HCT116 (cell line): ENCODE data around the gene CDK5RAP2. TPM values are rescaled to one million over a fixed set of nuclear protein-coding genes. Genes with fewer than 3 reads are reported as not detected.

Source experiments
- ATAC-seq: fragments of 200-7000 bp; cut with Tn5 transposase; 2 replicates; pipeline ENCODE4 v1.9.1; 2020; ENCODE audit warnings: mild to moderate bottlenecking, moderate library complexity
- BruUV-seq: library from RNA; stranded (reverse); fragments of 400-500 nt; replicated peaks from 2 replicates; lab custom pipeline; 2021; lab: Mats Ljungman, UMichigan
- CTCF ChIA-PET: fragments of 300-600 bp; sonication (Branson Sonifier 250); formaldehyde crosslinking; loops from one replicate; lab custom pipeline; 2021; ENCODE audit warnings: antibody characterized with exemption; lab: Charles Lee
- POLR2A ChIA-PET: fragments of 300-600, 350-600 bp; sonication (Branson Sonifier 250); formaldehyde crosslinking; loops from one replicate; lab custom pipeline; 2021; ENCODE audit warnings: antibody characterized with exemption; lab: Charles Lee
- RAD21 ChIA-PET, 2 experiments: fragments of 300-600 bp; sonication (Branson Sonifier 250); formaldehyde crosslinking; loops; one replicate each; lab custom pipeline; 2023; ENCODE audit warnings: low total read pairs in 2 of 2; ENCODE audit not compliant: uncharacterized antibody in 2 of 2, unreplicated experiment in 2 of 2, low non-redundant PET in 1 of 2; lab: Charles Lee
- DNase-seq: peaks from one replicate; pipeline ENCODE4 v3.0.0-alpha.2; 2010; ENCODE audit warnings: low read depth, low spot score
- H2AFZ ChIP-seq: fragments of 200-600 bp; shearing (Covaris generic), sonication (generic); 2 replicates; pipeline ENCODE4 v1.6.1; 2017; ENCODE audit warnings: low read depth, mixed run types, mixed read lengths, antibody characterized with exemption, low read length; ENCODE audit not compliant: poor library complexity, severe bottlenecking
- H3K27ac ChIP-seq: 2 replicates; pipeline ENCODE4 v1.5.1; 2012; ENCODE audit warnings: low read depth, low read length
- H3K27me3 ChIP-seq: fragments of 200-600 bp; sonication (generic); 2 replicates; pipeline ENCODE4 v1.6.1; 2016; ENCODE audit warnings: mixed run types, low read length, mixed read lengths; ENCODE audit not compliant: insufficient read depth
- H3K36me3 ChIP-seq, 2 experiments: fragments of 200-500 bp in 1 of 2; fragments of 200-600 bp in 1 of 2; sonication (Bioruptor generic) in 1 of 2; sonication (generic) in 1 of 2; 2 replicates each; pipeline versions ENCODE4 v1.5.1 to v1.6.1; 2014 to 2016; ENCODE audit warnings: low read length in 2 of 2, inconsistent platforms in 1 of 2, mixed read lengths in 1 of 2, mixed run types in 1 of 2; ENCODE audit not compliant: insufficient read depth in 2 of 2, control insufficient read depth in 1 of 2
- H3K4me1 ChIP-seq, 2 experiments: fragments of 200-600 bp in 1 of 2; sonication (generic) in 1 of 2; 2 replicates each; pipeline versions ENCODE4 v1.5.1 to v1.6.1; 2012 to 2017; ENCODE audit warnings: low read length in 2 of 2, inconsistent platforms in 1 of 2, mild to moderate bottlenecking in 1 of 2, mixed read lengths in 1 of 2, mixed run types in 1 of 2, moderate library complexity in 1 of 2; ENCODE audit not compliant: insufficient read depth in 2 of 2, control insufficient read depth in 1 of 2
- H3K4me2 ChIP-seq: fragments of 200-600 bp; sonication (generic); 2 replicates; pipeline ENCODE4 v1.6.1; 2017; ENCODE audit warnings: mixed run types, low read length, mixed read lengths
- H3K4me3 ChIP-seq, 2 experiments: fragments of 200-600 bp in 1 of 2; sonication (generic) in 1 of 2; replicated peaks in 1 of 2; 2 replicates each; pipeline ENCODE4 v1.5.1; 2011 to 2016; ENCODE audit warnings: low read length in 2 of 2, control low read depth in 1 of 2, low read depth in 1 of 2, mild to moderate bottlenecking in 1 of 2, mixed read lengths in 1 of 2, mixed run types in 1 of 2
- H3K79me2 ChIP-seq: fragments of 200-600 bp; sonication (generic); 2 replicates; pipeline ENCODE4 v1.6.1; 2017; ENCODE audit warnings: mild to moderate bottlenecking, mixed run types, low read length, moderate library complexity, mixed read lengths; ENCODE audit not compliant: insufficient read depth
- H3K9ac ChIP-seq: fragments of 200-600 bp; sonication (generic); 2 replicates; pipeline ENCODE4 v1.6.1; 2016; ENCODE audit warnings: low read length, mixed read lengths
- H3K9me2 ChIP-seq: fragments of 200-600 bp; sonication (generic), shearing (Covaris generic); 2 replicates; pipeline ENCODE4 v1.6.1; 2017; ENCODE audit warnings: mixed run types, mild to moderate bottlenecking, moderate library complexity; ENCODE audit not compliant: insufficient read depth
- H3K9me3 ChIP-seq, 2 experiments: fragments of 200-500 bp in 1 of 2; fragments of 200-600 bp in 1 of 2; sonication (Bioruptor generic) in 1 of 2; sonication (generic) in 1 of 2; 2 replicates each; pipeline ENCODE4 v1.6.1; 2014 to 2017; ENCODE audit warnings: low read length in 2 of 2, mixed read lengths in 2 of 2, inconsistent platforms in 1 of 2, low read depth in 1 of 2, mild to moderate bottlenecking in 1 of 2, mixed run types in 1 of 2, moderate library complexity in 1 of 2; ENCODE audit not compliant: control insufficient read depth in 1 of 2, insufficient read depth in 1 of 2
- H4K20me1 ChIP-seq: fragments of 200-600 bp; sonication (generic), shearing (Covaris generic); 2 replicates; pipeline ENCODE4 v1.6.1; 2017; ENCODE audit warnings: mixed run types, mild to moderate bottlenecking, moderate library complexity; ENCODE audit not compliant: insufficient read depth
- ATF3 ChIP-seq: IDR thresholded peaks from 2 replicates; pipeline ENCODE4 v1.6.1; 2012
- CBX3 ChIP-seq: IDR thresholded peaks from 2 replicates; pipeline ENCODE4 v1.6.1; 2012; ENCODE audit warnings: low read depth
- CEBPB ChIP-seq: IDR thresholded peaks from 2 replicates; pipeline ENCODE4 v1.6.1; 2012; ENCODE audit warnings: low read depth
- CTCF ChIP-seq, 3 experiments: fragments of 200-600 bp in 1 of 3; sonication (generic) in 1 of 3; IDR thresholded peaks in 2 of 3; conservative IDR thresholded peaks in 1 of 3; 2 replicates each; pipeline ENCODE4 v1.5.1; 2012 to 2017; ENCODE audit warnings: low read depth in 2 of 3, low read length in 2 of 3, antibody characterized with exemption in 1 of 3, borderline replicate concordance in 1 of 3, control low read depth in 1 of 3, mild to moderate bottlenecking in 1 of 3, mixed read lengths in 1 of 3, mixed run types in 1 of 3, moderate library complexity in 1 of 3; ENCODE audit not compliant: insufficient read depth in 1 of 3
- EGR1 ChIP-seq: IDR thresholded peaks from 2 replicates; pipeline ENCODE4 v1.6.1; 2012; ENCODE audit warnings: low read depth
- ELF1 ChIP-seq: IDR thresholded peaks from 2 replicates; pipeline ENCODE4 v1.6.1; 2012; ENCODE audit warnings: low read depth, borderline replicate concordance
- EZH2 ChIP-seq: fragments of 200-600 bp; sonication (generic); IDR thresholded peaks from 2 replicates; pipeline ENCODE4 v1.6.1; 2017; ENCODE audit warnings: antibody characterized with exemption, mixed run types
- EZH2phosphoT487 ChIP-seq: fragments of 200-600 bp; IDR thresholded peaks from 2 replicates; pipeline ENCODE4 v1.6.1; 2018; ENCODE audit warnings: antibody characterized with exemption, borderline replicate concordance
- FOSL1 ChIP-seq: IDR thresholded peaks from 2 replicates; pipeline ENCODE4 v1.6.1; 2012; ENCODE audit warnings: low read depth
- JUND ChIP-seq: IDR thresholded peaks from 2 replicates; pipeline ENCODE4 v1.6.1; 2012
- MAX ChIP-seq: IDR thresholded peaks from 2 replicates; pipeline ENCODE4 v1.6.1; 2012
- POLR2A ChIP-seq: IDR thresholded peaks from 2 replicates; pipeline ENCODE4 v1.7.0; 2011; ENCODE audit warnings: borderline replicate concordance; ENCODE audit not compliant: insufficient read depth, insufficient read length; ENCODE audit errors: extremely low read depth
- POLR2AphosphoS5 ChIP-seq: IDR thresholded peaks from 2 replicates; pipeline ENCODE4 v1.6.1; 2011; ENCODE audit warnings: mild to moderate bottlenecking, low read depth, low read length, moderate library complexity
- RAD21 ChIP-seq: IDR thresholded peaks from 2 replicates; pipeline ENCODE4 v1.6.1; 2012; ENCODE audit warnings: low read depth, mild to moderate bottlenecking
- REST ChIP-seq: IDR thresholded peaks from 2 replicates; pipeline ENCODE4 v1.6.1; 2012; ENCODE audit warnings: low read depth
- SP1 ChIP-seq: IDR thresholded peaks from 2 replicates; pipeline ENCODE4 v1.6.1; 2012; ENCODE audit warnings: low read depth
- SRF ChIP-seq: IDR thresholded peaks from 2 replicates; pipeline ENCODE4 v1.6.1; 2012; ENCODE audit warnings: low read depth
- TCF7L2 ChIP-seq: IDR thresholded peaks from 2 replicates; pipeline ENCODE4 v1.7.0; 2011; ENCODE audit warnings: borderline replicate concordance, inconsistent platforms; ENCODE audit not compliant: insufficient read depth, insufficient read length; ENCODE audit errors: extremely low read depth
- YY1 ChIP-seq: IDR thresholded peaks from 2 replicates; pipeline ENCODE4 v1.6.1; 2011; ENCODE audit warnings: low read length, low read depth, moderate library complexity, mild to moderate bottlenecking; ENCODE audit not compliant: insufficient replicate concordance; ENCODE audit errors: extremely low read depth
- ZFX ChIP-seq: fragments of 450-650 bp; IDR thresholded peaks from 2 replicates; pipeline ENCODE4 v1.6.1; 2017
- intact Hi-C: fragments of 100-400 bp; cut with micrococcal nuclease; formaldehyde crosslinking; loops from 2 replicates; pipeline ENCODE4 v1.10.0; 2022
- total RNA-seq: library from RNA; stranded (reverse); gene quantifications from one replicate; pipeline ENCODE4 v1.2.1, GENCODE V29; 2021; ENCODE audit not compliant: unreplicated experiment

The CDK5RAP2 gene
- total RNA-seq, 1 experiment from 2014 or later, result 56.2 TPM

- ChIA-PET POLR2A (no interaction called here), RAD21 (no interaction called here), CTCF (no interaction called here)
- no peaks in the 10 kb centered on the region for H3K9me3 ChIP-seq
- no peak overlapping the region for H3K9ac ChIP-seq
- H3K9me2 ChIP-seq, result no peaks in the 10 kb centered on the region
- BruUV-seq, result no TSS peak
- H3K4me2 ChIP-seq, result no peak overlapping the region
- H3K27ac ChIP-seq, result no peak overlapping the region
- DNase-seq, result no peak
- no peaks in the 10 kb centered on the region for H3K27me3 ChIP-seq
- no peak overlapping the region for H3K4me3 ChIP-seq
- TF ChIP-seq SP1 (no peak), EZH2 (no peak), ELF1 (no peak), RAD21 (no peak), ZFX (no peak), MAX (no peak), CBX3 (no peak), EGR1 (no peak), POLR2AphosphoS5 (no peak), EZH2phosphoT487 (no peak), SRF (no peak), POLR2A (no peak), ATF3 (no peak), YY1 (no peak), CEBPB (no peak), JUND (no peak), TCF7L2 (no peak), REST (no peak), CTCF (IDR thresholded peaks at IDR 0.05 in 2 of 3, conservative IDR thresholded peaks at IDR 0.05 in 1 of 3; ENCODE audit: borderline replicate concordance in 1 of 3, insufficient read depth in 1 of 3, low read depth in 2 of 3, low read length in 2 of 3) (no peak), FOSL1 (no peak)
- no peaks in the 10 kb centered on the region for H4K20me1 ChIP-seq
- ATAC-seq, result no peak
- H3K4me1 ChIP-seq, result no peaks in the 10 kb centered on the region
- peaks cover 8 to 15% of the 10 kb centered on the region in 2 experiments for H3K36me3 ChIP-seq
- no peak overlapping the region for H2AFZ ChIP-seq
- H3K79me2 ChIP-seq, result no peaks in the 10 kb centered on the region
- intact Hi-C loops, result loop anchor here (5.0 kb wide), 1 partner anchor 917 kb away; no protein-coding TSS in a partner anchor
Observed at GRCh38 chr9:120474591-120475243, 105.2 kb downstream of the CDK5RAP2 start.
